H1 (cell line): Measurements from ENCODE around the gene PIGBOS1. TPM values are rescaled to one million over a fixed set of nuclear protein-coding genes. Genes with fewer than 3 reads are reported as not detected.

Source experiments
- CTCF ChIA-PET: fragments of 300-600 bp; sonication (Branson Sonifier 250); formaldehyde crosslinking; loops from one replicate; lab custom pipeline; 2021; ENCODE audit not compliant: partially characterized antibody; lab: Charles Lee
- POLR2A ChIA-PET: fragments of 300-600 bp; sonication (Branson Sonifier 250); formaldehyde crosslinking; loops from one replicate; lab custom pipeline; 2021; ENCODE audit warnings: inconsistent platforms; ENCODE audit not compliant: partially characterized antibody; lab: Charles Lee
- DNase-seq, 2 experiments: peaks; one replicate each; pipeline versions ENCODE4 v3.0.0 to v3.0.0-alpha.2; 2010 to 2022; ENCODE audit warnings: low spot score in 2 of 2, low read depth in 1 of 2, mixed read lengths in 1 of 2
- FAIRE-seq: peaks from 2 replicates; lab custom pipeline; 2011; peaks lifted over from hg19 to GRCh38; lab: Jason Lieb, UNC
- H2AFZ ChIP-seq: 2 replicates; pipeline ENCODE4 v1.8.1; 2012; ENCODE audit warnings: low read length, inconsistent platforms
- H2AK5ac ChIP-seq: 2 replicates; pipeline ENCODE4 v1.6.1; 2013; ENCODE audit warnings: low read depth, low read length
- H2BK120ac ChIP-seq: replicated peaks from 2 replicates; pipeline ENCODE3; 2013; ENCODE audit warnings: low read depth, low read length, inconsistent platforms
- H2BK12ac ChIP-seq: 2 replicates; pipeline ENCODE4 v1.6.1; 2013; ENCODE audit warnings: low read depth, low read length
- H2BK15ac ChIP-seq: 2 replicates; pipeline ENCODE4 v1.6.1; 2013; ENCODE audit warnings: low read length
- H2BK20ac ChIP-seq: 2 replicates; pipeline ENCODE4 v1.6.1; 2013; ENCODE audit warnings: low read length
- H2BK5ac ChIP-seq: 2 replicates; pipeline ENCODE4 v1.6.1; 2013; ENCODE audit warnings: low read depth, low read length
- H3K14ac ChIP-seq: 2 replicates; pipeline ENCODE4 v1.6.1; 2013; ENCODE audit warnings: inconsistent platforms; ENCODE audit not compliant: insufficient read length
- H3K18ac ChIP-seq: 2 replicates; pipeline ENCODE4 v1.6.1; 2013; ENCODE audit warnings: low read length; ENCODE audit errors: extremely low read depth
- H3K23ac ChIP-seq: 2 replicates; pipeline ENCODE4 v1.6.1; 2013; ENCODE audit warnings: inconsistent platforms; ENCODE audit not compliant: insufficient read length
- H3K23me2 ChIP-seq: 2 replicates; pipeline ENCODE4 v1.6.1; 2013; ENCODE audit warnings: low read depth, low read length
- H3K27ac ChIP-seq: 2 replicates; pipeline ENCODE4 v1.6.1; 2011; ENCODE audit warnings: low read depth, low read length, inconsistent platforms
- H3K27me3 ChIP-seq, 4 experiments: replicated peaks in 1 of 4; 1 replicate in 1 of 4; 2 replicates in 3 of 4; pipeline versions ENCODE4 v1.6.1 to v1.8.1; 2011 to 2013; ENCODE audit warnings: low read length in 3 of 4, mild to moderate bottlenecking in 3 of 4, inconsistent platforms in 2 of 4, mixed read lengths in 2 of 4, moderate library complexity in 1 of 4; ENCODE audit not compliant: control insufficient read depth in 3 of 4, insufficient read depth in 3 of 4; ENCODE audit errors: extremely low read depth in 1 of 4
- H3K36me3 ChIP-seq, 4 experiments: 2 replicates each; pipeline versions ENCODE4 v1.6.1 to v1.8.1; 2011 to 2013; ENCODE audit warnings: mild to moderate bottlenecking in 4 of 4, low read length in 3 of 4, moderate library complexity in 2 of 4, control low read depth in 1 of 4, inconsistent platforms in 1 of 4; ENCODE audit not compliant: insufficient read depth in 4 of 4, control insufficient read depth in 2 of 4
- H3K4ac ChIP-seq: replicated peaks from 2 replicates; pipeline ENCODE3; 2013; ENCODE audit warnings: low read length, low read depth, mixed read lengths, inconsistent platforms; ENCODE audit not compliant: insufficient read length
- H3K4me1 ChIP-seq, 4 experiments: replicated peaks in 1 of 4; 1 replicate in 1 of 4; 2 replicates in 3 of 4; pipeline versions ENCODE4 v1.6.1 to v1.8.1; 2011 to 2013; ENCODE audit warnings: low read length in 3 of 4, inconsistent platforms in 2 of 4, mixed read lengths in 1 of 4; ENCODE audit not compliant: insufficient read depth in 4 of 4, control insufficient read depth in 3 of 4
- H3K4me2 ChIP-seq, 2 experiments: 2 replicates each; pipeline versions ENCODE4 v1.6.1 to v1.8.1; 2011 to 2013; ENCODE audit warnings: low read depth in 2 of 2, low read length in 2 of 2, control low read depth in 1 of 2, inconsistent platforms in 1 of 2, mild to moderate bottlenecking in 1 of 2; ENCODE audit not compliant: insufficient read depth in 1 of 2
- H3K4me3 ChIP-seq, 4 experiments: fragments of 200-600, 300-600 bp in 1 of 4; sonication (generic), shearing (Covaris generic), sonication (Bioruptor Twin) in 1 of 4; 2 replicates each; pipeline versions ENCODE4 v1.5.1 to v1.8.1; 2011 to 2016; ENCODE audit warnings: low read length in 4 of 4, low read depth in 3 of 4, control low read depth in 2 of 4, inconsistent platforms in 2 of 4, mild to moderate bottlenecking in 2 of 4, mixed read lengths in 1 of 4, moderate library complexity in 1 of 4; ENCODE audit not compliant: insufficient read depth in 2 of 4; ENCODE audit errors: extremely low read depth in 1 of 4
- H3K56ac ChIP-seq: replicated peaks from 2 replicates; pipeline ENCODE3; 2013; ENCODE audit warnings: low read depth, mild to moderate bottlenecking, mixed read lengths, low read length, inconsistent platforms; ENCODE audit not compliant: insufficient read length
- H3K79me1 ChIP-seq: 2 replicates; pipeline ENCODE4 v1.6.1; 2013; ENCODE audit warnings: low read depth, low read length, control low read depth
- H3K79me2 ChIP-seq, 2 experiments: 2 replicates each; pipeline versions ENCODE4 v1.6.1 to v1.8.1; 2012 to 2013; ENCODE audit warnings: low read length in 2 of 2, mild to moderate bottlenecking in 2 of 2, inconsistent platforms in 1 of 2; ENCODE audit not compliant: insufficient read depth in 2 of 2, control insufficient read depth in 1 of 2
- H3K9ac ChIP-seq, 4 experiments: replicated peaks in 1 of 4; 1 replicate in 1 of 4; 2 replicates in 3 of 4; pipeline versions ENCODE4 v1.6.1 to v1.8.1; 2011 to 2013; ENCODE audit warnings: low read depth in 3 of 4, low read length in 3 of 4, control low read depth in 2 of 4, mild to moderate bottlenecking in 2 of 4, moderate library complexity in 2 of 4, inconsistent platforms in 1 of 4; ENCODE audit errors: extremely low read depth in 1 of 4
- H3K9me3 ChIP-seq, 2 experiments: 2 replicates each; pipeline versions ENCODE4 v1.6.1 to v1.8.1; 2012 to 2013; ENCODE audit warnings: mild to moderate bottlenecking in 2 of 2, moderate library complexity in 2 of 2, control low read depth in 1 of 2, inconsistent platforms in 1 of 2, low read depth in 1 of 2, low read length in 1 of 2, mixed read lengths in 1 of 2; ENCODE audit not compliant: insufficient read depth in 2 of 2
- H4K20me1 ChIP-seq, 2 experiments: replicated peaks in 1 of 2; 2 replicates each; pipeline versions ENCODE3 to v1.8.1; 2011 to 2013; ENCODE audit warnings: inconsistent platforms in 2 of 2, low read length in 2 of 2, mild to moderate bottlenecking in 1 of 2; ENCODE audit not compliant: insufficient read depth in 2 of 2, control insufficient read depth in 1 of 2
- H4K5ac ChIP-seq: 2 replicates; pipeline ENCODE4 v1.6.1; 2013; ENCODE audit warnings: low read length, low read depth, mixed read lengths, inconsistent platforms; ENCODE audit not compliant: insufficient read length
- H4K8ac ChIP-seq: 2 replicates; pipeline ENCODE4 v1.8.0; 2013; ENCODE audit warnings: mild to moderate bottlenecking, moderate library complexity, low read length, inconsistent platforms; ENCODE audit not compliant: insufficient read depth; ENCODE audit errors: extremely low read depth
- H4K91ac ChIP-seq: replicated peaks from 2 replicates; pipeline ENCODE3; 2013; ENCODE audit warnings: low read length, mixed read lengths, inconsistent platforms; ENCODE audit not compliant: insufficient read length
- BCL11A ChIP-seq, 2 experiments: IDR thresholded peaks; one replicate each; pipeline ENCODE4 v1.6.1; 2011; ENCODE audit warnings: low read depth in 2 of 2, low read length in 2 of 2, mild to moderate bottlenecking in 2 of 2
- CBX5 ChIP-seq: fragments of 300-800, 300-1000 bp; sonication (generic); IDR thresholded peaks from 2 replicates; pipeline ENCODE4 v1.7.1; 2016; ENCODE audit warnings: antibody characterized with exemption, low read length, low read depth
- CHD1 ChIP-seq: IDR thresholded peaks from 2 replicates; pipeline ENCODE4 v1.6.1; 2012; ENCODE audit warnings: low read depth, low read length, improper control_type of control experiment
- EGR1 ChIP-seq: IDR thresholded peaks from 2 replicates; pipeline ENCODE4 v1.6.1; 2011; ENCODE audit warnings: low read depth, low read length, borderline replicate concordance
- EZH2 ChIP-seq: fragments of 200-600 bp; sonication (generic); IDR thresholded peaks from 2 replicates; pipeline ENCODE4 v1.7.1; 2012; ENCODE audit warnings: low read depth, mild to moderate bottlenecking, moderate library complexity, low read length, inconsistent platforms; ENCODE audit not compliant: severe bottlenecking
- GTF2F1 ChIP-seq: IDR thresholded peaks from 2 replicates; pipeline ENCODE4 v1.6.1; 2012; ENCODE audit warnings: low read depth, low read length, improper control_type of control experiment, borderline replicate concordance
- POU5F1 ChIP-seq: IDR thresholded peaks from 2 replicates; pipeline ENCODE4 v1.6.1; 2011; ENCODE audit warnings: low read depth, mild to moderate bottlenecking, low read length, moderate library complexity
- SIN3A ChIP-seq, 2 experiments: IDR thresholded peaks in 1 of 2; conservative IDR thresholded peaks in 1 of 2; 2 replicates each; pipeline ENCODE4 v1.6.1; 2011 to 2012; ENCODE audit warnings: low read length in 2 of 2, improper control_type of control experiment in 1 of 2, low read depth in 1 of 2, mild to moderate bottlenecking in 1 of 2
- SIX5 ChIP-seq: IDR thresholded peaks from 2 replicates; pipeline ENCODE4 v1.6.1; 2011; ENCODE audit warnings: mild to moderate bottlenecking, low read depth, low read length
- TEAD4 ChIP-seq: IDR thresholded peaks from 2 replicates; pipeline ENCODE4 v1.6.1; 2012; ENCODE audit warnings: low read depth, low read length, inconsistent platforms, mixed read lengths
- WGBS, 2 experiments: shearing (Covaris generic) in 1 of 2; methylation state at CpG; one replicate each; pipeline versions ENCODE4 v1.1.6 to v1.1.7; 2013 to 2015; ENCODE audit warnings: low lambda C conversion rate in 2 of 2, mixed read lengths in 2 of 2, inconsistent platforms in 1 of 2, low coverage in 1 of 2, missing lambda C conversion rate in 1 of 2; ENCODE audit not compliant: insufficient replicate concordance in 2 of 2, insufficient coverage in 1 of 2, insufficient read length in 1 of 2; ENCODE audit errors: extremely low coverage in 1 of 2, missing lambda C conversion rate in 1 of 2; 5-methylcytosine and 5-hydroxymethylcytosine counted together
- polyA plus RNA-seq, 7 experiments: library from polyadenylated mRNA; depleted of rRNA in 3 of 7; stranded (reverse) in 5 of 7; unstranded in 2 of 7; fragments of >200 nt in 5 of 7; fragments of 200-250 nt in 2 of 7; gene quantifications; 1 replicate in 5 of 7; 2 replicates in 1 of 7; 4 replicates in 1 of 7; pipeline versions ENCODE4 v1.2.1 to v1.2.3, GENCODE V29; 2011 to 2013; ENCODE audit warnings: missing spikeins in 2 of 7, mixed read lengths in 2 of 7
- total RNA-seq: library from RNA; stranded (reverse); fragmentation: NEBNext Ultra II Directional; extraction: Animal tissue kit (Norgen Biotek cat#: 25700); gene quantifications from 2 replicates; pipeline ENCODE4 v1.2.1, GENCODE V29; 2021

Gene PIGBOS1
- total and polyA plus RNA-seq, 2 of the 8 experiments (the other 6 are each of a cell fraction or from before 2014, with no cell fraction given), result 7.8 to 16.7 TPM

DNA sequence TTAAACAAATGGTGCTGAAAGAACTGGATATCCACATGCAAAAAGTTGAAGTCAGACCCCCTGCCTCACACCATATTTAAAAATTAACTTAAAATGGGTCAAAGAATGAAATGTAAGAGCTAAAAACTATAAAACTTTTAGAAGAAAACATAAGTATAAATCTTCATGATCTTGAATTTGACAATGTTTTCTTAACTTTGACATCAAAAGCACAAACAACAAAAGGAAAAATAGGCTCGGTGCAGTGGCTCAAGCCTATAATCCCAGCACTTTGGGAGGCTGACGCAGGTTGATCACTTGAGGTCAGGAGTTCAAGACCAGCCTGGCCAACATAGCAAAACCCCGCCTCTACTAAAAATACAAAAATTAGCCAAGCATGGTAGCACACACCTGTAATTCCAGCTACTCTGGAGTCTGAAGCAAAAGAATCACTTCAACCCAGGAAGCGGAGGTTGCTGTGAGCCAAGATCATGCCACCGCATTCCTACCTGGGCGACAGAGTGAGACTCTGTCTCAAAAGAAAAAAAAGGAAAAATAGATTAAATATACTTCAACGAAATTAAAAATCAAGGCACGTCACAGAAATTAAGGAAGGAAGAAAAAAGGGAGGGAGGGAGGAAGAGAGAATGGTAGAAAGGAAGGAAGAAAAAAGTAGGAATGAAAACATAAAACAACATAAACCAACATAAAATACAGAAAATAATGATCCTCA lies 30.8 kb downstream of the PIGBOS1 start:
- ChIA-PET CTCF (interaction anchor here (0.6 to 1.2 kb wide), 6 partner anchors 67 to 1645 kb away, joined by 3 to 5 read pairs (median 4); no protein-coding TSS in a partner anchor), POLR2A (no interaction called here)
- Histone ChIP-seq H3K18ac (no peak overlapping the region), H2BK12ac (no peak overlapping the region), H3K4ac (no peak overlapping the region), H4K20me1 (peaks cover 0 to 2% of the 10 kb centered on the region in 2 experiments), H4K8ac (no peak overlapping the region), H2AK5ac (no peak overlapping the region), H3K27ac (no peak overlapping the region), H3K23ac (no peak overlapping the region), H3K4me2 (peak overlapping the region in 1 of 2 experiments; percentile 64; a peak in 1 of 4 replicates), H3K79me1 (no peaks in the 10 kb centered on the region), H3K79me2 (no peaks in the 10 kb centered on the region), H4K91ac (no peak overlapping the region), H3K27me3 (peaks cover 0 to 4% (median 2%) of the 10 kb centered on the region in 4 experiments; a peak in 2 of 7 replicates), H2AFZ (no peak overlapping the region), H3K4me3 (0 out of 8 replicates have a peak overlapping the region, but pooled peaks of 1 of the 4 experiments have one; percentile 87), H3K23me2 (peaks cover 10% of the 10 kb centered on the region), H2BK20ac (no peak overlapping the region), H4K5ac (no peak overlapping the region), H3K9me3 (no peaks in the 10 kb centered on the region), H3K9ac (no peak overlapping the region), H3K36me3 (no peaks in the 10 kb centered on the region), H2BK15ac (no peak overlapping the region), H3K14ac (no peak overlapping the region), H3K56ac (no peak overlapping the region), H2BK5ac (no peak overlapping the region), H3K4me1 (peaks cover 0 to 5% (median 2%) of the 10 kb centered on the region in 4 experiments; a peak in 1 of 7 replicates), H2BK120ac (no peak overlapping the region)
- FAIRE-seq, result no peak
- 97% methylated on average over 8 of the region's 8 CpGs; no CpG with 5 or more reads in 1 of the 2 experiments for WGBS, 2 experiments
- DNase-seq, result no peak
- TF ChIP-seq SIN3A (conservative IDR thresholded peaks at IDR 0.05 in 1 of 2, IDR thresholded peaks at IDR 0.05 in 1 of 2; ENCODE audit: low read depth in 1 of 2, low read length in 2 of 2), result no peak
- TF ChIP-seq EZH2, result no peak
- no peak for TF ChIP-seq TEAD4
- no peak for TF ChIP-seq SIX5
- no peak for TF ChIP-seq GTF2F1
- TF ChIP-seq CBX5, result no peak
- TF ChIP-seq CHD1, result no peak
- no peak for TF ChIP-seq BCL11A (IDR thresholded peaks at IDR 0.05; ENCODE audit: low read depth in 2 of 2, low read length in 2 of 2)
- TF ChIP-seq POU5F1, result no peak
- TF ChIP-seq EGR1, result no peak
